ENCODE measurements around the gene HMCN1.

The HMCN1 gene

GRCh38 chr1:185733818-185734735 lies at the start of gene HMCN1:
HMCN1 (plus strand) TSS chr1:185734391; CDS start chr1:185734780, 389 bp downstream.
- DNase-seq (ENCODE audit: low read depth) = no peak

GRCh38 chr1:185686821-185687778 lies 47.1 kb upstream of the HMCN1 start:
- no peak for DNase-seq (ENCODE audit: low read depth)

- no peak for DNase-seq (ENCODE audit: low read depth)
Measured at GRCh38 chr1:185690527-185690926, 43.7 kb upstream of the HMCN1 start.

GRCh38 chr1:185693654-185694053 lies 40.5 kb upstream of the HMCN1 start:
- DNase-seq (ENCODE audit: low read depth) = no peak

- DNase-seq (ENCODE audit: low read depth) = no peak
Measured at GRCh38 chr1:185694081-185694480, 40.1 kb upstream of the HMCN1 start.

GRCh38 chr1:185695299-185695698 lies 38.9 kb upstream of the HMCN1 start:
- DNase-seq (ENCODE audit: low read depth) = no peak

GRCh38 chr1:185696422-185697150 lies 37.6 kb upstream of the HMCN1 start:
- no peak for DNase-seq (ENCODE audit: low read depth)

GRCh38 chr1:185699874-185700273 lies 34.3 kb upstream of the HMCN1 start:
- DNase-seq (ENCODE audit: low read depth) = no peak

GRCh38 chr1:185701650-185702049 lies 32.5 kb upstream of the HMCN1 start:
- no peak for DNase-seq (ENCODE audit: low read depth)

- DNase-seq (ENCODE audit: low read depth) = no peak
Measured at GRCh38 chr1:185704181-185704580, 30.0 kb upstream of the HMCN1 start.

GRCh38 chr1:185716095-185716494 lies 18.1 kb upstream of the HMCN1 start:
- DNase-seq (ENCODE audit: low read depth) = no peak

GRCh38 chr1:185719021-185719420 lies 15.2 kb upstream of the HMCN1 start:
- no peak for DNase-seq (ENCODE audit: low read depth)

- DNase-seq (ENCODE audit: low read depth) = no peak
Measured at GRCh38 chr1:185720633-185721272, 13.4 kb upstream of the HMCN1 start.

GRCh38 chr1:185721553-185721952 lies 12.6 kb upstream of the HMCN1 start:
- no peak for DNase-seq (ENCODE audit: low read depth)

GRCh38 chr1:185722098-185722497 lies 12.1 kb upstream of the HMCN1 start:
- DNase-seq (ENCODE audit: low read depth) = no peak

- no peak for DNase-seq (ENCODE audit: low read depth)
Measured at GRCh38 chr1:185727726-185728125, 6.5 kb upstream of the HMCN1 start.

- no peak for DNase-seq (ENCODE audit: low read depth)
Measured at GRCh38 chr1:185731446-185731845, 2.7 kb upstream of the HMCN1 start.

- DNase-seq (ENCODE audit: low read depth) = no peak
Measured at GRCh38 chr1:185732951-185733350, 1.2 kb upstream of the HMCN1 start.

- no peak for DNase-seq (ENCODE audit: low read depth)
Measured at GRCh38 chr1:185734929-185735700, 924 bp downstream of the HMCN1 start.

- no peak for DNase-seq (ENCODE audit: low read depth)
Measured at GRCh38 chr1:185735701-185736064, 1.5 kb downstream of the HMCN1 start.

GRCh38 chr1:185739967-185740366 lies 5.8 kb downstream of the HMCN1 start:
- DNase-seq (ENCODE audit: low read depth) = no peak

All from activated gamma-delta T cell treated with anti-CD3 and anti-CD28 coated beads, Interleukin-2, amount 50 U/mL, for 16 hours (primary cell).